Measurements from ENCODE around the gene CCDC70. TPM values are rescaled to one million over a fixed set of nuclear protein-coding genes. Genes with fewer than 3 reads are reported as not detected.

The CCDC70 gene
- total RNA-seq, 4 donors from 2014 or later, result not detected

GRCh38 chr13:51831519-51831918 is 30.2 kb upstream of the CCDC70 start:
- Histone ChIP-seq H3K27ac (replicated peaks in 1 of 4) (no peak overlapping the region), H3K27me3 (no peaks in the 10 kb centered on the region), H3K4me1 (peaks cover 9 to 15% (median 13%) of the 10 kb centered on the region in 4 donors), H3K9me3 (no peaks in the 10 kb centered on the region), H3K4me3 (no peak overlapping the region), H3K36me3 (no peaks in the 10 kb centered on the region)
- WGBS, result 89% methylated on average over 5 of the region's 5 CpGs
- intact Hi-C loops (cut with DNase I), result no loop called here
- DNase-seq (ENCODE audit: extremely low spot score), result no peak
- no peak for TF ChIP-seq POLR2AphosphoS5 (IDR thresholded peaks at IDR 0.05)
- TF ChIP-seq POLR2A (IDR thresholded peaks at IDR 0.05; ENCODE audit: low read depth), result no peak
- no peak for TF ChIP-seq EP300 (IDR thresholded peaks at IDR 0.05)
- no peak for TF ChIP-seq CTCF (IDR thresholded peaks at IDR 0.05)

- TF ChIP-seq CTCF (IDR thresholded peaks at IDR 0.05) (peak; percentile 25 to 47 (median 41)), EP300 (IDR thresholded peaks at IDR 0.05) (no peak), POLR2AphosphoS5 (IDR thresholded peaks at IDR 0.05) (no peak)
- 78% methylated on average over 6 of the region's 6 CpGs for WGBS
- intact Hi-C loops (cut with DNase I), result no loop called here
These were observed 29.2 kb upstream of the CCDC70 start for GRCh38 chr13:51832471-51833152.

GRCh38 chr13:51833980-51834379 is 27.8 kb upstream of the CCDC70 start:
- H3K4me3 ChIP-seq, result no peak overlapping the region
- H3K4me1 ChIP-seq, result peaks cover 0 to 4% (median 2%) of the 10 kb centered on the region in 4 donors
- WGBS, result 82% methylated on average over 7 of the region's 10 CpGs
- TF ChIP-seq POLR2AphosphoS5 (IDR thresholded peaks at IDR 0.05) (no peak), POLR2A (IDR thresholded peaks at IDR 0.05; ENCODE audit: low read depth) (no peak), EP300 (IDR thresholded peaks at IDR 0.05) (no peak), CTCF (IDR thresholded peaks at IDR 0.05) (no peak)
- DNase-seq (ENCODE audit: extremely low spot score), result no peak
- H3K9me3 ChIP-seq, result no peaks in the 10 kb centered on the region
- intact Hi-C loops (cut with DNase I), result no loop called here
- no peaks in the 10 kb centered on the region for H3K27me3 ChIP-seq
- H3K27ac ChIP-seq (replicated peaks in 1 of 4), result no peak overlapping the region
- no peaks in the 10 kb centered on the region for H3K36me3 ChIP-seq

More at GRCh38 chr13:51832471-51833152, 29.2 kb upstream of the CCDC70 start:
- DNase-seq (ENCODE audit: extremely low spot score), result no peak
- H3K27me3 ChIP-seq, result no peaks in the 10 kb centered on the region
- H3K4me3 ChIP-seq, result no peak overlapping the region
- H3K9me3 ChIP-seq, result no peaks in the 10 kb centered on the region
- peaks cover 0 to 4% (median 3%) of the 10 kb centered on the region in 4 donors for H3K4me1 ChIP-seq
- H3K36me3 ChIP-seq, result no peaks in the 10 kb centered on the region
- no peak overlapping the region for H3K27ac ChIP-seq (replicated peaks in 1 of 4)

- Histone ChIP-seq H3K36me3 (no peaks in the 10 kb centered on the region), H3K27ac (replicated peaks in 1 of 4) (no peak overlapping the region), H3K4me3 (no peak overlapping the region), H3K4me1 (peaks cover 0 to 4% (median 2%) of the 10 kb centered on the region in 4 donors), H3K27me3 (no peaks in the 10 kb centered on the region), H3K9me3 (no peaks in the 10 kb centered on the region)
- no peak for TF ChIP-seq POLR2AphosphoS5 (IDR thresholded peaks at IDR 0.05)
- no peak for TF ChIP-seq POLR2A (IDR thresholded peaks at IDR 0.05; ENCODE audit: low read depth)
- TF ChIP-seq EP300 (IDR thresholded peaks at IDR 0.05), result no peak
- no peak for TF ChIP-seq CTCF (IDR thresholded peaks at IDR 0.05)
- DNase-seq (ENCODE audit: extremely low spot score), result no peak
- intact Hi-C loops (cut with DNase I), result no loop called here
- 75% methylated on average over 6 of the region's 7 CpGs for WGBS
These were observed 27.1 kb upstream of the CCDC70 start for GRCh38 chr13:51834581-51835171.
